ENCODE results near the gene ORC5.
A peak's percentile ranks its signal among the peaks of the same experiment; 100 is the strongest.

Gene ORC5

GRCh38 chr7:104207731-104208420 is at the start of gene ORC5:
ORC5 (minus strand) TSS chr7:104208013; CDS start chr7:104207904, 109 bp downstream.
- Histone ChIP-seq H3K9me3 (ENCODE audit: severe bottlenecking) (no peaks in the 10 kb centered on the region), H3K4me1 (ENCODE audit: insufficient read depth, poor library complexity, severe bottlenecking) (peaks cover 4% of the 10 kb centered on the region), H3K27ac (ENCODE audit: poor library complexity, severe bottlenecking) (peak within 1 kb of the TSS; percentile 33), H3K4me3 (ENCODE audit: severe bottlenecking) (peak within 1 kb of the TSS; percentile 62), H3K36me3 (ENCODE audit: low read depth) (peaks cover 16% of the 10 kb centered on the region), H3K27me3 (ENCODE audit: insufficient read depth, poor library complexity, severe bottlenecking) (no peaks in the 10 kb centered on the region)
- ATAC-seq (ENCODE audit: low read depth) (peak; percentile 100), DNase-seq (ENCODE audit: low spot score) (peak; percentile 65)
- no peak for TF ChIP-seq CTCF (IDR thresholded peaks at IDR 0.05; ENCODE audit: poor library complexity, severe bottlenecking)

- H3K4me1 ChIP-seq (ENCODE audit: insufficient read depth, poor library complexity, severe bottlenecking) = no peaks in the 10 kb centered on the region
- ATAC-seq (ENCODE audit: low read depth) = no peak
- H3K4me3 ChIP-seq (ENCODE audit: severe bottlenecking) = no peak overlapping the region
- TF ChIP-seq CTCF (IDR thresholded peaks at IDR 0.05; ENCODE audit: poor library complexity, severe bottlenecking) = no peak
- no peaks in the 10 kb centered on the region for H3K36me3 ChIP-seq (ENCODE audit: low read depth)
- H3K27me3 ChIP-seq (ENCODE audit: insufficient read depth, poor library complexity, severe bottlenecking) = peaks cover 4% of the 10 kb centered on the region
- DNase-seq (ENCODE audit: low spot score) = no peak
- no peak overlapping the region for H3K27ac ChIP-seq (ENCODE audit: poor library complexity, severe bottlenecking)
- no peaks in the 10 kb centered on the region for H3K9me3 ChIP-seq (ENCODE audit: severe bottlenecking)
These were observed 47.8 kb upstream of the ORC5 start for GRCh38 chr7:104255616-104256015.

- DNase-seq (ENCODE audit: low spot score) (no peak), ATAC-seq (ENCODE audit: low read depth) (no peak)
- Histone ChIP-seq H3K27me3 (ENCODE audit: insufficient read depth, poor library complexity, severe bottlenecking) (peaks cover 4% of the 10 kb centered on the region), H3K4me3 (ENCODE audit: severe bottlenecking) (no peak overlapping the region), H3K9me3 (ENCODE audit: severe bottlenecking) (no peaks in the 10 kb centered on the region), H3K36me3 (ENCODE audit: low read depth) (no peaks in the 10 kb centered on the region), H3K27ac (ENCODE audit: poor library complexity, severe bottlenecking) (no peak overlapping the region), H3K4me1 (ENCODE audit: insufficient read depth, poor library complexity, severe bottlenecking) (no peaks in the 10 kb centered on the region)
- no peak for TF ChIP-seq CTCF (IDR thresholded peaks at IDR 0.05; ENCODE audit: poor library complexity, severe bottlenecking)
These were observed 47.4 kb upstream of the ORC5 start for GRCh38 chr7:104255194-104255593.

GRCh38 chr7:104254696-104255095 is 46.9 kb upstream of the ORC5 start:
- Histone ChIP-seq H3K9me3 (ENCODE audit: severe bottlenecking) (no peaks in the 10 kb centered on the region), H3K4me3 (ENCODE audit: severe bottlenecking) (no peak overlapping the region), H3K4me1 (ENCODE audit: insufficient read depth, poor library complexity, severe bottlenecking) (no peaks in the 10 kb centered on the region), H3K27ac (ENCODE audit: poor library complexity, severe bottlenecking) (no peak overlapping the region), H3K36me3 (ENCODE audit: low read depth) (no peaks in the 10 kb centered on the region), H3K27me3 (ENCODE audit: insufficient read depth, poor library complexity, severe bottlenecking) (peaks cover 2% of the 10 kb centered on the region)
- no peak for TF ChIP-seq CTCF (IDR thresholded peaks at IDR 0.05; ENCODE audit: poor library complexity, severe bottlenecking)
- DNase-seq (ENCODE audit: low spot score) (no peak), ATAC-seq (ENCODE audit: low read depth) (no peak)

- peak; percentile 53; the same call in 1 of the 3 replicates for ATAC-seq (ENCODE audit: low read depth)
These were observed 44.8 kb upstream of the ORC5 start for GRCh38 chr7:104252409-104253134.

More at GRCh38 chr7:104252409-104253134, 44.8 kb upstream of the ORC5 start:
- no peak for DNase-seq (ENCODE audit: low spot score)
- Histone ChIP-seq H3K36me3 (ENCODE audit: low read depth) (no peaks in the 10 kb centered on the region), H3K9me3 (ENCODE audit: severe bottlenecking) (no peaks in the 10 kb centered on the region), H3K27me3 (ENCODE audit: insufficient read depth, poor library complexity, severe bottlenecking) (no peaks in the 10 kb centered on the region), H3K4me1 (ENCODE audit: insufficient read depth, poor library complexity, severe bottlenecking) (no peaks in the 10 kb centered on the region), H3K4me3 (ENCODE audit: severe bottlenecking) (no peak overlapping the region), H3K27ac (ENCODE audit: poor library complexity, severe bottlenecking) (no peak overlapping the region)
- no peak for TF ChIP-seq CTCF (IDR thresholded peaks at IDR 0.05; ENCODE audit: poor library complexity, severe bottlenecking)

All from RWPE2 (cell line).